Vagina (tissue), 2 donors: ENCODE data around the gene ROCK1.

Experiments
- CTCF ChIP-seq, 3 experiments: fragments of 450-650 bp in 2 of 3; fragments of 200-600 bp in 1 of 3; sonication (generic) in 1 of 3; IDR thresholded peaks; one replicate each; pipeline ENCODE4 v1.5.1; 2017 to 2019; ENCODE audit warnings: antibody characterized with exemption in 3 of 3, mild to moderate bottlenecking in 2 of 3, moderate library complexity in 2 of 3
- POLR2A ChIP-seq, 2 donors: fragments of 450-650 bp; IDR thresholded peaks; one replicate each; pipeline ENCODE4 v1.6.1; 2017; ENCODE audit warnings: antibody characterized with exemption in 2 of 2, mild to moderate bottlenecking in 2 of 2, moderate library complexity in 2 of 2

DNA sequence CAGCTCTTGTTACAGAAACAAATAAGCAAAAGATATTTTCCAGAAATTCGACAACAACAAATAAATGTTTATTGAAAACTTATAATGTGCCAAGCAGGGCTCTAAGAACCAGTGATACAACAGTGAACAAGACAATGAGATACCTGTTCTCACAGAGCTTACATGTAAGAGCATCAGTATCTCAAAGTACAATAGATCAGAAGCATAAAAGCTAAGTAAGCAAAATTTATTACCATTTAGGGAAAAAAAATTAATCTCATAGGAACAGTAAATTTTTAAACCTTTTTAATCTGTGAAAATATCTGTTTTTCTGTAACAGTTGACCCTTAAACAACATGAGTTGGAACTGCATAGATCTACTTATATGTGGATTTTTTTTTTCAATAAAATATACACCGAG is 20.9 kb downstream of the ROCK1 start:
- TF ChIP-seq CTCF (IDR thresholded peaks at IDR 0.05) (no peak), POLR2A (IDR thresholded peaks at IDR 0.05) (no peak)
